Measurements from ENCODE around the gene KIF24. TPM values are rescaled to one million over a fixed set of nuclear protein-coding genes. Genes with fewer than 3 reads are reported as not detected.

KIF24 gene
- total and polyA plus RNA-seq, 2 of the 8 experiments (the other 6 are each of a cell fraction or from before 2014, with no cell fraction given): 2.7 to 3.9 TPM

- FAIRE-seq: no peak
Measured at GRCh38 chr9:34362614-34363214, 33.6 kb upstream of the KIF24 start.

More at GRCh38 chr9:34362614-34363214, 33.6 kb upstream of the KIF24 start:
- Histone ChIP-seq H2BK120ac (replicated peaks; ENCODE audit: low read depth, low read length) (no peak overlapping the region), H2BK15ac (ENCODE audit: low read length) (no peak overlapping the region), H2AFZ (ENCODE audit: low read length) (no peak overlapping the region), H4K91ac (replicated peaks; ENCODE audit: insufficient read length, low read length) (no peak overlapping the region), H3K4me3 (ENCODE audit: extremely low read depth in 1 of 4, insufficient read depth in 2 of 4, low read depth in 3 of 4, low read length in 4 of 4) (no peak overlapping the region), H3K18ac (ENCODE audit: extremely low read depth, low read length) (no peak overlapping the region), H3K23me2 (ENCODE audit: low read depth, low read length) (no peaks in the 10 kb centered on the region), H3K9me3 (ENCODE audit: insufficient read depth in 2 of 2, low read depth in 1 of 2, low read length in 1 of 2) (0 out of 4 replicates have a peak, but pooled peaks cover 0 to 2% of the 10 kb centered on the region in 2 experiments), H2AK5ac (ENCODE audit: low read depth, low read length) (no peak overlapping the region), H3K56ac (replicated peaks; ENCODE audit: insufficient read length, low read depth, low read length) (no peak overlapping the region), H3K27ac (ENCODE audit: low read depth, low read length) (no peak overlapping the region), H3K36me3 (ENCODE audit: control insufficient read depth in 2 of 4, insufficient read depth in 4 of 4, low read length in 3 of 4) (no peaks in the 10 kb centered on the region), H3K14ac (ENCODE audit: insufficient read length) (no peak overlapping the region), H4K8ac (ENCODE audit: extremely low read depth, insufficient read depth, low read length) (no peak overlapping the region), H3K4me2 (ENCODE audit: insufficient read depth in 1 of 2, low read depth in 2 of 2, low read length in 2 of 2) (peak overlapping the region; percentile 55 to 62; a peak in 1 of 4 replicates), H3K79me2 (ENCODE audit: control insufficient read depth in 1 of 2, insufficient read depth in 2 of 2, low read length in 2 of 2) (no peaks in the 10 kb centered on the region), H3K4ac (replicated peaks; ENCODE audit: insufficient read length, low read depth, low read length) (no peak overlapping the region), H4K20me1 (replicated peaks in 1 of 2; ENCODE audit: control insufficient read depth in 1 of 2, insufficient read depth in 2 of 2, low read length in 2 of 2) (no peaks in the 10 kb centered on the region), H3K9ac (replicated peaks in 1 of 4; ENCODE audit: extremely low read depth in 1 of 4, low read depth in 3 of 4, low read length in 3 of 4) (no peak overlapping the region), H2BK12ac (ENCODE audit: low read depth, low read length) (no peak overlapping the region; the same call in 1 of the 2 replicates), H2BK20ac (ENCODE audit: low read length) (no peak overlapping the region), H4K5ac (ENCODE audit: insufficient read length, low read depth, low read length) (no peak overlapping the region), H3K4me1 (replicated peaks in 1 of 4; ENCODE audit: control insufficient read depth in 3 of 4, insufficient read depth in 4 of 4, low read length in 3 of 4) (peaks cover 9 to 19% (median 11%) of the 10 kb centered on the region in 4 experiments; a peak in 6 of 7 replicates), H2BK5ac (ENCODE audit: low read depth, low read length) (no peak overlapping the region), H3K79me1 (ENCODE audit: low read depth, low read length) (no peaks in the 10 kb centered on the region), H3K27me3 (replicated peaks in 1 of 4; ENCODE audit: control insufficient read depth in 3 of 4, extremely low read depth in 1 of 4, insufficient read depth in 3 of 4, low read length in 3 of 4) (no peaks in the 10 kb centered on the region), H3K23ac (ENCODE audit: insufficient read length) (no peak overlapping the region)
- TF ChIP-seq SAP30 (IDR thresholded peaks at IDR 0.05; ENCODE audit: insufficient read depth, insufficient replicate concordance, low read length) (no peak), SRF (IDR thresholded peaks at IDR 0.05; ENCODE audit: low read depth, low read length) (no peak), EZH2 (IDR thresholded peaks at IDR 0.05; ENCODE audit: low read depth, low read length, severe bottlenecking) (no peak), GABPA (IDR thresholded peaks at IDR 0.05; ENCODE audit: borderline replicate concordance, insufficient read depth, low read length) (no peak), ASH2L (IDR thresholded peaks at IDR 0.05; ENCODE audit: low read length) (no peak), JUND (IDR thresholded peaks at IDR 0.05; ENCODE audit: low read length) (no peak), EP300 (IDR thresholded peaks at IDR 0.05; ENCODE audit: borderline replicate concordance in 1 of 2, low read depth in 2 of 2, low read length in 2 of 2) (no peak), RBBP5 (IDR thresholded peaks at IDR 0.05; ENCODE audit: borderline replicate concordance, low read depth, low read length) (no peak), KDM4A (IDR thresholded peaks at IDR 0.05; ENCODE audit: low read depth, low read length, severe bottlenecking) (no peak), RFX5 (IDR thresholded peaks at IDR 0.05; ENCODE audit: borderline replicate concordance, low read depth, low read length) (no peak)
- POLR2A ChIA-PET (ENCODE audit: partially characterized antibody): interaction anchor here (0.8 to 2.9 kb wide), 3 partner anchors 8 to 28 kb away, joined by 3 to 18 read pairs (median 5); no protein-coding TSS in a partner anchor
- DNase-seq (ENCODE audit: low read depth in 1 of 2, low spot score in 2 of 2): no peak
- CTCF ChIA-PET (ENCODE audit: partially characterized antibody): interaction anchor here (0.7 to 10.6 kb wide), 6 partner anchors 10 to 41 kb away, joined by 3 to 83 read pairs (median 4); partner anchors contain the start of gene MYORG
- WGBS, 2 experiments (ENCODE audit: extremely low coverage in 1 of 2, insufficient coverage in 1 of 2, insufficient read length in 1 of 2, insufficient replicate concordance in 2 of 2, low coverage in 1 of 2, low lambda C conversion rate in 2 of 2, missing lambda C conversion rate in 1 of 2): 85% methylated on average over 4 of the region's 4 CpGs; no CpG with 5 or more reads in 1 of the 2 experiments

Measured in H1 (cell line).